Stomach smooth muscle (tissue), 2 donors: Measurements from ENCODE around the gene MRPL32.
"Not testable (repeated sequence)": the region's sequence is repeated elsewhere in the genome, so short reads cannot be mapped to it uniquely, and the experiment has no call there.

Experiments
- H3K27ac ChIP-seq: one replicate; pipeline ENCODE4 v1.7.0; 2013; ENCODE audit warnings: mild to moderate bottlenecking, low read length, inconsistent platforms
- H3K27me3 ChIP-seq, 2 donors: one replicate each; pipeline ENCODE4 v1.7.0; 2013; ENCODE audit warnings: low read length in 2 of 2; ENCODE audit not compliant: insufficient read depth in 2 of 2, control insufficient read depth in 1 of 2
- H3K36me3 ChIP-seq, 2 donors: one replicate each; pipeline ENCODE4 v1.7.0; 2013; ENCODE audit warnings: low read length in 2 of 2; ENCODE audit not compliant: control insufficient read depth in 2 of 2, insufficient read depth in 2 of 2
- H3K4me1 ChIP-seq: one replicate; pipeline ENCODE4 v1.7.0; 2013; ENCODE audit warnings: low read length; ENCODE audit not compliant: control insufficient read depth, insufficient read depth
- H3K4me3 ChIP-seq, 2 donors: one replicate each; pipeline ENCODE4 v1.7.0; 2013; ENCODE audit warnings: low read length in 2 of 2
- H3K9ac ChIP-seq, 2 donors: one replicate each; pipeline ENCODE4 v1.7.0; 2013; ENCODE audit warnings: low read length in 2 of 2, mild to moderate bottlenecking in 1 of 2
- H3K9me3 ChIP-seq, 2 donors: one replicate each; pipeline ENCODE4 v1.7.0; 2013; ENCODE audit warnings: low read length in 2 of 2; ENCODE audit not compliant: control insufficient read depth in 2 of 2
- donor health status: healthy.
- donor health status: Pancreatic carcinoma.

MRPL32 gene

DNA sequence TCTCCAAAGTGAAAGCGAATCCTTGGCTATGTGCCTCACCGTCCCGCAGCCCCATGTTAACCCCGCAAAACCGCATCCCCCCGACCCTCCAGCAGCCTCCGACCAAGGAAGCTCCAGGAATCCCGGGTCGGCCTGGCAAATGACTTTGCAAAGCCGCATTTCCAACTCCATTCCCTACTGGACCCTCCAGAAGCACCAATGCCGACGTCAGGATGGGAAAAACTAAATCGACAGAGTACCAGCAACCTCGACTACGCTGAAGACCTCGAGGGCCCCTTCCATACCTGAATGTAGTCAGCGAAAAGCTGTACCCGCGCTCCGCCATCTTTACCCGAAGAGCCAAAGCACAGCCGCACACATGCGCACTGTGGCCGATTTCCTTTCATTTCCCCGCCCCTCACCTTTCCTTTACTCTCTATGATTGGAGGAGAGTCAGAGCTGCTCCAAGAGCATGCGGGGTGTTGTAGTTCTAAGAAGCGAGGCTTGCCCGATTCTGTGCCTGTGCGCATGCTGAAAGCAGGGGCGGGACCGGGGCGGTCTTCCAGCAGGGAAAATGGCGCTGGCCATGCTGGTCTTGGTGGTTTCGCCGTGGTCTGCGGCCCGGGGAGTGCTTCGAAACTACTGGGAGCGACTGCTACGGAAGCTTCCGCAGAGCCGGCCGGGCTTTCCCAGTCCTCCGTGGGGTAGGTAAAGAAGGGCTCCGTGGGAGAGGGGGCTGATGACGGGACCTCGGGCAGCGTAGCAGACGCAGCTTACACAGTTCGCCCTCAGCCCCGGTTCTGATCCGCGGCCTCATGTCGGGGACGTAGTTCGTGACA is at the start of gene MRPL32, which contains the start of gene PSMA2:
Gene MRPL32 (plus strand): TSS at position 543 of the 818 bp plus-strand sequence. CDS start 11 bp downstream, at position 554.
Gene PSMA2 (minus strand): TSS at position 341 of the 818 bp plus-strand sequence. CDS start 16 bp downstream, at position 325.
- Histone ChIP-seq H3K27me3 (no peaks in the 10 kb centered on the region), H3K9me3 (no peaks in the 10 kb centered on the region), H3K4me3 (peak within 1 kb of the TSS; percentile 92 to 96), H3K9ac (peak within 1 kb of the TSS; percentile 90 to 94), H3K4me1 (peaks cover 4% of the 10 kb centered on the region), H3K36me3 (peaks cover 12 to 16% of the 10 kb centered on the region in 2 donors), H3K27ac (peak within 1 kb of the TSS; percentile 68)

DNA sequence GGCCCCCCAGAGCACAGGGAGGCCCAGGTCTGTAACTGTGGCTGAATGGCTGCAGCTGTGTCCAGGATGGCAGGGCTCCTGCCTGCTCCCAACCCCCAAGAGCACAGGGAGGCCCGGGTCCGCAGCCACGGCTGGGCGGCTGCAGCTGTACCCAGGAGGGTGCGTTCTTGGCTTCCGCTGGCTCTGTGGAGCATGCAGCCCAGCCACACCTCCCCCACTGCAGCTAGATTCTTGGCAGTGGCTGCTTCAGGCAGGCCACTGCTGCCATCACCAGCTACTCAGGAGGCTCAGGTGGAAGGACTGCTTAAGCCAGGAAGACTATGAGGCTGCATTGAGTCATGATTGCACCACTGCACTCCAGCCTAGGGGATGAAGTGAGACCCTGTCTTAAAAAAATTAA is 48.2 kb upstream of the MRPL32 start:
- Histone ChIP-seq H3K9me3 (no peaks in the 10 kb centered on the region), H3K27ac (no peak overlapping the region), H3K4me3 (no peak overlapping the region), H3K9ac (no peak overlapping the region), H3K36me3 (no peaks in the 10 kb centered on the region), H3K4me1 (peaks cover 14% of the 10 kb centered on the region), H3K27me3 (no peaks in the 10 kb centered on the region)

GRCh38 chr7:42885183-42885582 is 47.0 kb upstream of the MRPL32 start:
- peaks cover 14% of the 10 kb centered on the region for H3K4me1 ChIP-seq
- not testable (repeated sequence) for H3K4me3 ChIP-seq, H3K36me3 ChIP-seq, H3K9me3 ChIP-seq, H3K9ac ChIP-seq, H3K27me3 ChIP-seq, H3K27ac ChIP-seq

DNA sequence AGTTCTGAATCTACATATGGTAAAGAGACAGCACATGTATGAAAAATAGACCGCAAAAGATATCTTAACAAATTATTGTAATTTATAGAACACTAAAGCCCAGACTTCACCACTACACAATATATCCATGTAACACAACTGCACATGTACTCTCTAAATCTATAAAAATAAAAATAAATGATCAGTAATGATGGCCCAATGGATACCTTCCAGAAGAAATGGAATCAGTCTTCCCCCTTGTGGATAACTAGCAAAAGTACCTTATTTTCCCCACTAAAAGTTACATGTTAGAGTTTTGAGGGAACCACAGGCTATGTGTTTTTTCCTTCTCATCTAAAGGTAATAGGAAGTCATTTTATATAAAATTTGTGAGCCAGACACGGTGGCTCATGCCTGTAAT is 46.0 kb upstream of the MRPL32 start:
- Histone ChIP-seq H3K27ac (no peak overlapping the region), H3K9me3 (no peaks in the 10 kb centered on the region), H3K4me3 (no peak overlapping the region), H3K27me3 (no peaks in the 10 kb centered on the region), H3K4me1 (peaks cover 14% of the 10 kb centered on the region), H3K9ac (no peak overlapping the region), H3K36me3 (no peaks in the 10 kb centered on the region)

DNA sequence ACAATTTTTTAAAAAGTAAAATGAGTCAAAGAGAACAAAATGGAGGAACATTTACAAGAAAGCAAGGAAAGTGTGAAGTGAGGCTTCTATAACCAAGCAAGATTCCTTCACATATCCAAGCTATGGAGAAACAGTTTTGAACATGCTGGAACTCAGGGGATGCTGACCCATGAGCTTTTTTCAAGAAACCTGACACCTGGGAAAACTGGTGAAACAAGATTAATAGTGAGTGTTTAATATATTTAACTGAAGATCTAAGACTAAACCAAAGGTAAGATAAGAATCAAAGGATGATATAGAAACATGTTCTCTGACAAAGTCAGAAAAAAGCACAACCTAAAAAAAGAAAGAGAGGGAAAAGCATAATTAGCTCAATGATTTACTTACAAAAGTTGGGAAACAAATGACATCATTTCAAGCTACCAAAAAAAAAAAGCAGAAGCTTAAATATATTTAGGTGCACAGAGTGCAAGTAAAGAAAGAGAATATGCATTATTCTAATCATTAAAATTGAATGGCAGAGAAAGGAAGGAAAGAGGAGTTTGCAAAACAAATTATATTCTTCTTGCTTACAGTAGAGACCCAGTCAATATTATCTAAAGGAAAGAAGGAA is 45.2 kb upstream of the MRPL32 start:
- Histone ChIP-seq H3K9ac (no peak overlapping the region), H3K27ac (no peak overlapping the region), H3K36me3 (no peaks in the 10 kb centered on the region)

DNA sequence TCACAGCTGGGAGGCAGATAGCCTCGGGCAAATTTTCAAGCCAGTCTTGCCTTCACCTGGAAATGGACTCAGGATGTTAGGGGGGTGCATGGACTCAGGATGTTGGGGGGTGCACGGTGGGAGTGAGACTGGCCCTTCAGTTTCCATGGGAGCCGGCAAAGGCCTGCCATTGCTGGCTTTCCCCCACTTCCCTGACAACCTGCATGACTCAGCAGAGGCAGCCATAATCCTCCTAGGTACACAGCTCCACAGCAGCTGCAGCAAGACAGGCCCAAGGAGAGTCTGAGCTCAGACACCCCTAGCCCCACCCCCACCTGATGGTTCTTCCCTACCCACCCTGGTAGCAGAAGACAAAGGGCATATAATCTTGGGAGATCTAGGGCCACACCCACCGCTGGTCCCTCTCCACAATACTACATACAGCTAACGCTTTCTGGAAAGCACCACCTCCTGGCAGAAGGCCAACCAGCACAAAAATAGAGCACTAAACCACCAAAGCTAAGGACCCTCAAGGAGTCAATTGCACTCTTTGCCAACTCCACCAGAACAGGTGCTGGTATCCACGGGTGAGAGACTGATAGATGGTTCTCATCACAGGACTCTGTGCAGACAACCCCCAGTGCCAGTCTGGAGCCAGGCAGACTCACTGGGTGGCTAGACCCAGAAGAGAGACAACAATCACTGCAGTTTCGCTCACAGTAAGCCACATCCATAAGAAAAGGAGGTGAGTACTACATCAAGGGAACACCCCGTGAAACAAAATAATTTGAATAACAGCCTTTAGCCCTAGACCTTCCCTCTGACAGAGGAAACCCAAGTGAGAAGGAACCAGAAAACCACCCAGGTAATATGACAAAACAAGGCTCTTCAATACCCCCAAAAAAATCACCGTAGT is 38.6 kb upstream of the MRPL32 start:
- H3K4me3 ChIP-seq: no peak overlapping the region

More for the DNA sequence above, 45.2 kb upstream of the MRPL32 start:
- Histone ChIP-seq H3K9me3 (no peaks in the 10 kb centered on the region), H3K4me1 (peaks cover 14% of the 10 kb centered on the region), H3K27me3 (no peaks in the 10 kb centered on the region), H3K4me3 (no peak overlapping the region)

DNA sequence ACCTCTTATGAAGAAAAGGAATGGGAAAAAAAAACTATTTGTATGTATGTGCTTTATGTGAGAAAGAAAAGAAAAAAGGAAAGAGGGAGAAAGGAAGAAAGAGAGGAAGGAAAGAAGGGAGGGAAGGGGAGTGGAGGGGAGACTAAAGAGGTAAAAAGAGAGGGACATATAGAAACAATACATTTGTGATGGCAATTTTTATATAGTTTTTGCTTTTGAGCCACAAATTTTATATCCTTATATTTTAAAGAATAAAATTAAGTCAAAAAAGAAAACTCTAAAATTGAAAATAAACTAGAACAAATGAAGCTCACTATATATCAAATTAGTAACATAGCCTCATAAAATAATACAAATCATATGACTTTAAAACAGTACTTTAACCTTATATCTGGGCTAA is 31.3 kb upstream of the MRPL32 start:
- Histone ChIP-seq H3K9ac (no peak overlapping the region), H3K4me1 (no peaks in the 10 kb centered on the region), H3K9me3 (no peaks in the 10 kb centered on the region), H3K36me3 (no peaks in the 10 kb centered on the region), H3K27me3 (no peaks in the 10 kb centered on the region), H3K27ac (no peak overlapping the region), H3K4me3 (no peak overlapping the region)

More for the DNA sequence above, 38.6 kb upstream of the MRPL32 start:
- no peak overlapping the region for H3K9ac ChIP-seq
- H3K36me3 ChIP-seq: no peaks in the 10 kb centered on the region
- H3K9me3 ChIP-seq: no peaks in the 10 kb centered on the region
- H3K27me3 ChIP-seq: no peaks in the 10 kb centered on the region
- no peak overlapping the region for H3K27ac ChIP-seq
- H3K4me1 ChIP-seq: peaks cover 3% of the 10 kb centered on the region

- H3K36me3 ChIP-seq: no peaks in the 10 kb centered on the region
- H3K9ac ChIP-seq: no peak overlapping the region
- no peaks in the 10 kb centered on the region for H3K9me3 ChIP-seq
- no peaks in the 10 kb centered on the region for H3K4me1 ChIP-seq
- H3K27ac ChIP-seq: no peak overlapping the region
- no peak overlapping the region for H3K4me3 ChIP-seq
- no peaks in the 10 kb centered on the region for H3K27me3 ChIP-seq
These were observed 29.8 kb upstream of the MRPL32 start for GRCh38 chr7:42902331-42902730.

DNA sequence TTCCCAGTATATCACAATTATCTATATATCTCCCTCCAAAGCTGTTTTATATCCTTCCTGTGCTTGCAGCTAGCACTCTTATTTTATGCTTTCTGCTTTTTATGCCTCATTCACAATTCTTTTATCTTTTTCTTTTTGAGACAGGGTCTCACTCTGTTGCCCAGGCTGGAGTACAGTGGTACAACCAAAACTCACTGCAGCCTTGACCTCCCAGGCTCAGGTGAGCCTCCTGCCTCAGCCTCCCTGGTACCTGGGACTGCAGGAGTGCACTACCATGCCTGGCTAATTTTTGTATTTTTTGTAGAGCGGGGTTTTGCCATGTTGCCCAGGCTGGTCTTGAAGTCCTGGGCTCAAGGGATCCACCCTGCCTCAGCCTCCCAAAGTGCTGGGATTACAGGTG is 26.0 kb upstream of the MRPL32 start:
- Histone ChIP-seq H3K4me3 (no peak overlapping the region), H3K9me3 (no peaks in the 10 kb centered on the region), H3K4me1 (peaks cover 5% of the 10 kb centered on the region), H3K27ac (no peak overlapping the region), H3K27me3 (no peaks in the 10 kb centered on the region), H3K36me3 (no peaks in the 10 kb centered on the region), H3K9ac (no peak overlapping the region)

DNA sequence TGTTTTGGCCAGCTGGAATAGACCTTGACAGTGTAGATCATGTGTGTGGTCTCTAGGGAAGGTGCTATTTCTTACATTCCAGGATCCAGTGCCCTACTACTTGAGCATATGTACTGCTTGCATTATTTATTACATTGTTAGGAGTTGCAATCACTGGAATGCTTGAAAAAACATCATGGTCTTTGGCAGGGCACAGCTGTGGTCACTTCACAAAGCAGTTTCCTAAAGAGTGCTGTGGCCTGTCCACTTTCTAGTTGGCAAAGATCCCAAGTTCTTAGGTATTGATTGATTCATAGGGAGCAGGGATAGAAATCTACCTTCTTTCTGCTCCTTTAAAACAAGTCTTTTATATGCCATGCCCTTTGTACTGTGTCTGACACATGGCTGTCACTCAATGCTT is 24.9 kb upstream of the MRPL32 start:
- peaks cover 5% of the 10 kb centered on the region for H3K4me1 ChIP-seq
- H3K36me3 ChIP-seq: no peaks in the 10 kb centered on the region
- H3K9me3 ChIP-seq: no peaks in the 10 kb centered on the region
- H3K27me3 ChIP-seq: no peaks in the 10 kb centered on the region
- H3K4me3 ChIP-seq: no peak overlapping the region
- no peak overlapping the region for H3K27ac ChIP-seq
- no peak overlapping the region for H3K9ac ChIP-seq
